ENCODE measurements around the gene PDIK1L.

Gene PDIK1L

GRCh38 chr1:26169198-26169554 is 57.6 kb downstream of the PDIK1L start:
- no peak for FAIRE-seq
- DNase-seq (ENCODE audit: insufficient read length, low spot score) = no peak

GRCh38 chr1:26169669-26170471 is 58.2 kb downstream of the PDIK1L start, which contains the start of gene ZNF593:
ZNF593 (plus strand) TSS chr1:26169908; CDS start chr1:26169984, 76 bp downstream.
- FAIRE-seq = peak; percentile 95

GRCh38 chr1:26170472-26170821 is 58.8 kb downstream of the PDIK1L start:
- FAIRE-seq (no peak), DNase-seq (ENCODE audit: insufficient read length, low spot score) (no peak)

More at GRCh38 chr1:26169669-26170471, 58.2 kb downstream of the PDIK1L start, which contains the start of gene ZNF593:
- peak; percentile 100 for DNase-seq (ENCODE audit: insufficient read length, low spot score)

GRCh38 chr1:26171084-26172072 is 59.8 kb downstream of the PDIK1L start, which contains the start of gene ZNF593OS:
ZNF593OS (minus strand) TSS chr1:26171832; CDS start chr1:26171661, 171 bp downstream.
- FAIRE-seq (no peak), DNase-seq (ENCODE audit: insufficient read length, low spot score) (no peak)
